Spleen (tissue), 7 donors: ENCODE results near the gene CEP20.

Experiments used
- CTCF ChIP-seq, 11 experiments: fragments of 200-600 bp in 7 of 11; fragments of 450-650 bp in 4 of 11; sonication (generic) in 4 of 11; IDR thresholded peaks in 8 of 11; conservative IDR thresholded peaks in 3 of 11; 1 replicate in 7 of 11; 2 replicates in 4 of 11; pipeline versions ENCODE4 v1.4.0 to v1.8.0; 2016 to 2021; ENCODE audit warnings: antibody characterized with exemption in 11 of 11, inconsistent platforms in 4 of 11, mild to moderate bottlenecking in 1 of 11
- POLR2A ChIP-seq, 3 donors: fragments of 450-650 bp; IDR thresholded peaks; one replicate each; pipeline ENCODE4 v1.5.1; 2017; ENCODE audit warnings: antibody characterized with exemption in 3 of 3, mild to moderate bottlenecking in 1 of 3
- POLR2AphosphoS5 ChIP-seq, 3 donors: sonication (generic); formaldehyde crosslinking; IDR thresholded peaks; one replicate each; pipeline ENCODE4 v1.5.1; 2017; ENCODE audit warnings: antibody characterized with exemption in 3 of 3
- donor health status: DM: no; HTN: no; CAD: no; lungs with moderate emphysema.
- donor health status: DM: no; HTN: no; CAD: no.
- donor health status: DM: no; HTN: no; CAD: no.

GRCh38 chr16:15873737-15874136 lies 14.7 kb downstream of the CEP20 start:
- TF ChIP-seq POLR2AphosphoS5 (IDR thresholded peaks at IDR 0.05): no peak
- TF ChIP-seq CTCF (IDR thresholded peaks at IDR 0.05 in 8 of 11, conservative IDR thresholded peaks at IDR 0.05 in 3 of 11): no peak
- TF ChIP-seq POLR2A (IDR thresholded peaks at IDR 0.05): no peak
